Measurements from ENCODE around the gene LENG1.
"Not testable (repeated sequence)": the region's sequence is repeated elsewhere in the genome, so short reads cannot be mapped to it uniquely, and the experiment has no call there.

The LENG1 gene

GRCh38 chr19:54189735-54190502, 30.4 kb upstream of the LENG1 start:
- DNase-seq (ENCODE audit: low read depth), result peak; percentile 100

- DNase-seq (ENCODE audit: low read depth), result no peak
Measured at GRCh38 chr19:54189145-54189734, 29.7 kb upstream of the LENG1 start, which contains the start of gene MBOAT7. Gene MBOAT7, minus strand, starts transcription at chr19:54189580. Its CDS starts 1,072 bp downstream, at chr19:54188508.

DNA sequence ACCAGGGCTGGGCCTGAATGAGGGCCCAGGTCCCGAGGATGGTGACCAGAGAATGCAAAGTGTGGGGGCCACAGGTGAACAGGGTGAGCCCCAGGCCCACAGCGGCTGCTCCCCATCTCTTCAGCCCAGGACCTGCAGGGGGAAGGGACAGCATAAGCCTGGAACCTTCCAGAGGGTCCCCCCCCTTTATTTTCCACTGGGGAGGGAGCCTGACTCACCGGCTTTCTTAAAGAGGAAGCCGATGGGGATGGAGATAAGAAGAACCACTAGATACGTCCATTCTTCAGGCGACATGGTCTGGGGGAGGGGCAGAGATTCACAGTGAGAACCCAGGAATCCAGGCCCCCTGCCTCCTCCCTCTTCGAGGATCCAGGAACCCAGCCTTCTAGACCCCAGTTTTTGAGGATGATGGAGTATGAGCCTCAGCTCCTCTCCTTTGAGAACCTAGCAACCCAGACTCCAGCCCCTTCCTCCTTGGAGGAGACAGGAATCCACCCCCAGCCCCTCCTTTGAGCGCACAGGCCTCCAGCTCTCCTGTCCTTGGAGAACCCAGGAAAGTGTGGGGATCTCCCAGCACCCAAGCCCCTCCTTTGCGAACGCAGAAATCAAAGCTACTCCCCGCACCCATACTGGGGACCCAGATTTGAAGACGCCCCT, 28.8 kb upstream of the LENG1 start:
- DNase-seq (ENCODE audit: low read depth), result peak; percentile 60

DNA sequence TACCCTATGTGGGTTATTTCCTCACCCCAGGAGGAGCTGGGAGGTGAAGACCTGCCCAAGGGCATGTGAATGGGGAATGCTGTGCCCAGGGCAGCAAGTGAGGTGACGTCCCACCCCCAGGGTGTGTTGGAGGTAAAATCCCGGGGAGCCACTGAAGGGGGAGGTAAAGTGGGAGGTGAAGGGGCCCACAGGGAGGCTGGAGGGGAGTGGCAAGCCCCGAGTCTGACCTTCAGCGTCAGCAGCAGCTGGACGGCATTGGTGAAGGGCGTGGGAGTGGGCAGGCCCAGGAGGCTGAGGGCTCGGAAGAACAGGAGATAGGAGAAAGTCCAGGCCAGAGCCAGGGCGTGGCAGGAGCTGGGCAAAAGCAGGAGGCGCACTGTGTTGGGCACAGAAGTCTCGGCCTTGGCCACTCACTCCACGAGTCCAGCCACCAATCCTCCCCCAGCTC, 27.4 kb upstream of the LENG1 start:
- DNase-seq (ENCODE audit: low read depth), result no peak

GRCh38 chr19:54186351-54186750, 26.8 kb upstream of the LENG1 start:
- DNase-seq (ENCODE audit: low read depth), result no peak

- no peak for DNase-seq (ENCODE audit: low read depth)
Measured at GRCh38 chr19:54183431-54183830, 23.9 kb upstream of the LENG1 start.

DNA sequence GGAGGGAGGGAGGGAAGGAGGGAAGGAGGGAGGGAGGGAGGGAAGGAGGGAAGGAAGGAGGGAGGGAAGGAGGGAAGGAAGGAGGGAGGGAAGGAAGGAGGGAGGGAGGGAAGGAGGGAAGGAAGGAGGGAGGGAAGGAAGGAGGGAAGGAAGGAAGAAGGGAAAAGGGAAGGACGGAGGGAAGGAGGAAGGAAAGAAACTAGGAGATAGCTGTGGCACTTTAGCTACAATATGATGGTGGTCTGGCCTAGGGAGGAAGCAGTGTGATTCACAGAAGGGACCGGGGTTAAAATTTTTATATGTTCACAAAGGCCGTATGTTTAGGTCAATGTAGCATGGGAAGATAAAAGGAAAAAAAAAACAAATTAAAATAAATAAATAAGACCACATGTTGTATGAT, 22.4 kb upstream of the LENG1 start:
- DNase-seq (ENCODE audit: low read depth), result not testable (repeated sequence)

DNA sequence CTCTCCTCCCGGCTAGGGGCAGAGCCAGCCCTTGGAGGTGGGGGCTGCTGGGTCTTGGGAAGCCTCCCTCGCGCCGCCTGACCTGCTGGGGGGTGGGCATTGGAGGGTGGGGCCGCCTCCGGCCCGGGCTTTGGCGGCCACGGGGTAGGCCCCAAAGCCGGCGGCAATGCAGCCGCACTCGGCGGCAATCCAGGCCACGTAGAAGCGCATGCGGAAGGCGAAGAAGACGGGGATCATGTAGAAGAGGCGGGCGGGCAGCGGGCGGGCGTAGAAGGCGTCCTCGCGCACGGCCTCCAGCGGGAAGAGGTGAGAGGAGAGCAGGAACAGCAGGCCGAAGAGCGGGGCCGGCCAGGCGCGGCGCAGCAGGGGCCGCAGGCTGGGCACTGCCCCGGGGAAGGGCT, 21.2 kb upstream of the LENG1 start:
- no peak for DNase-seq (ENCODE audit: low read depth)

DNA sequence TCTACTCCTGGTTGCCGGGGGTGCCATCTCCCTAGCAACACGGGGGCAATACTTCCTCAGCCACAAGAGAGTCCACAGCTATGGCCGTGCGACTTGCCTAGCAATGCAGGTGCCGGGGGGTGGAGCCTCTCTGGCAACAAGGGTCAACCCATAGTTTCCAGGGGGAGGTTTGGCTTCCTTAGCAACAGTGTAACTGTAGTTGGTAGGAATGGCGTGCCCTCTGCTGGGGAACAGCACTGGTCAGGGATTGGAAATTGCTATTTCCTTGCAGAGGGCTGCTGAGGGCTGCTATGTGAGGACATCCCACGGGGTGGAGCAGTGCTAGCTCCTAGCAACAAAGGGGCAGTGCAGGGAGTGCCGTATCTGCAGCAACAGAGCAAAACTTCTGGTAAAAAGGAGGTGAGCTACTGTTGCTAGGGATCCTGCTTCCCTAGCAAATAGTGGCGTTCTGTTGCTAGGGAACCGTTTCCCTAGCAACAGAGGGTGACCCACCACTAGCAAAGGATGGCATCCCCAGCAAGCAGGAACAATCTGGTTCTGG, 20.5 kb upstream of the LENG1 start:
- DNase-seq (ENCODE audit: low read depth), result no peak

GRCh38 chr19:54179262-54179852, 19.8 kb upstream of the LENG1 start:
- DNase-seq (ENCODE audit: low read depth), result no peak

DNA sequence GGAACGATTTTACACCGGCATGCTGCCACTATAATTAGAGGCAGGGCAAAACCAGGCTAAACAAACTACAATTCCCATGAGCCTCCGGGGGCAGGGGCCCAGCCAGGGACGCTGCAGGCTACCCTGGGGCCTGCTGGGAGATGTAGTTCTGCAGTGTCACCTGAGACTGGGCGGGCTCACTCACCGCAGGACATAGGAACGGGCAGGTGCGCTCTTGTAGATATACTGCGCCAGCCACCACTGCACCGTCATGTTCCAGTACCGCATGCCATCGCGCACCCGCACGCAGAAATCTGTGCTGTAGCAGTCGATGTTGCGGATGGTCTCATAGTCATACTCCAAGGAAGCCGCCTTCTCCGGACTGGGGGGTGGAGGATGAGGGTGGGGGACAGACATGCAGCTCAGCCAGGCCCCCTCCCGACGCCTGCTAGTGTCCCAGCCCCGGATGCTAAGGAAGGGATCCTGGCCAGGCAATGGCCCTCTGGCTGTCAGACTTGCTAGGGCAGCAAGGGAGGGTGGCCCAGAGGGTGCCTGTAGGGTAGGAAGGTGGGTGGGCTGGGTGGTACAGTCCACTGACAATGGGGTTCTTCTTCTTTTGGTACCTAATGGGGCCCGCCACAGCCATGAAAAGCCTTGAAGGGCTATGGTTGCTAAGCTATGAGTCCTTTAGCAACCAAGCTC, 19.2 kb upstream of the LENG1 start:
- no peak for DNase-seq (ENCODE audit: low read depth)

DNA sequence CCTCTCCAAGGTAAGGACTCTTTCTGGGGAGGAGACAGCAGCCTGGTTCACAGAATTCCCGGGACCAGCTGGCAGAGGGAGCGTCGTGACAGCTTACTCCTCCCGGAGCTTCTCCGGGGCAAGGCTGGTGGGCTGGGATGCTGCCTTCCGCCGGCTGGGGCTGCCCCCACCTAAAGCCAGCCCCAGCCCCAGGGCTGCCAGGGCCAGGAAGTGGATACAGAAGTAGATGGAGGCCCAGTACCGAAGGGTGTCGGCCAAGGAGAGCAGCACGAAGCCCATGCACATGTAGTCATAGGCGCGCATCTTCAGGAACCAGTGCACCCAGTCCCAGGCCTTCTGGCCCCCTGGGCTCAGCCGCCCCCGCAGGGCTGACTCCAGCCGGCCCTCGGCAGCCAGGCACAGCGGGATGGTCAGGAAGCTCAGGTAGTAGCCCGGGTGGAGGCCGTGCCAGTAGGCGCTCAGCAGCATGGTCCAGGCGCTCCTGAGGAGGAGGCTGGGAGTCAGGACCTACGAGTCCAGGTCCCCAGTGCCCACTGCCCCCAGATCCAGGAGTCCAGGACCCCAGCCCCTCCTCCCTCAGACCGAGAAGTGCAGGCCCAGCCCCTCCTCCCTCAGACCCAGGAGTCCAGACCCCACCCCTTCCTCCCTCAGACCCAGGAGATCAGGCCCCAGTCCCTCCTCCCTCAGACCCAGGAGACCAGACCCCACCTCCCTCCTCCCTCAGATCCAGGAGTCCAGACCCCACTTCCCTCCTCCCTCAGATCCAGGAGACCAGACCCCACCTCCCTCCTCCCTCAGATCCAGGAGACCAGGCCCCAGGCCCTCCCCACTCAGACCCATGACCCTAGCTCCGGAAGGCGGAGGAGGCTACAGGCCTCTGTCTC, 14.7 kb upstream of the LENG1 start:
- DNase-seq (ENCODE audit: low read depth), result no peak

- no peak for DNase-seq (ENCODE audit: low read depth)
Measured at GRCh38 chr19:54173359-54173699, 13.8 kb upstream of the LENG1 start.

DNA sequence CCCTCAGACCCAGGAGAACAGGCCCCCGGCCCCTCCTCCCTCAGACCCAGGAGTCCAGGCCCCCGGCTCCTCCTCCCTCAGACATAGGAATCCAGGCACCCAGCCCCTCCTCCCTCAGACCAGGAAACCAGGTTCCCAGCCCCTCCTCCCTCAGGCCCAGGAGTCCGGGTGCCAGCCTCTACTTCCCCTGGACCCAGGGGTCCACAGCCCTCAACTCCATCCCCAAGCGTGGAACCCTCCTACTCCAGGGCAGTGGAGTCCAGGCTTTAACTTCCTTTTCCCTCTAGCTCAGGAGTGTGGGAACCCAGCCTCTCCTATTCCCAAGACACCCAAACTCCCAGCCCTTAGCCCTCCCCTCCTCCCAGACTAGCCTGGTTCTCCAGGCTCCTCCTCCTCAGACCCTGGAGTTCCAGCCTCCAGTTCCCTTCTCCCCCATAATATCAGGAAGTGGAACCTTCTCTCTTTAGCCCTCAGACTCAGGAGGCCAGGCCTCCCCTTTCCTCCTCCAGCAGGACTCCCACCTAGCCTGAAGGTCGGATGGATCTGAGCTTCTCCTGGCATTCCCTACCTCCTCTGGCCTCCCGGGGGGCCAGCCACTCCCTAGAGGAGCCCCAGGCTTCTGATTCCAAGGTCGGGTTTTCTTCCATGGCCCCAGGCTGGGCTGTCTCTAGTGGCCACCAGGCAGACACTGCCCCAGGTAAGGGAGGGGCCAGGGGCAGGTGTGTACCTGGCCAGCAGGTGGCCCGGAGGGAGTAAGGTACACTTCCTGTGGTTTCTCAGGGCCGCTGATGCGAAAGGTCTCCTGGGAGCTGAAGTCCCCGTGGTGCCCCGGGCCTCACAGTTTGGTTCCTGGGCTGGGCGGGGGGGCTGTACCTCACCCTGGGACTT, 13.2 kb upstream of the LENG1 start, which contains the start of gene TMC4:
Gene TMC4, minus strand, starts transcription at position 690 of the 888 bp plus-strand sequence. Its CDS starts 43 bp downstream, at position 647.
- DNase-seq (ENCODE audit: low read depth), result no peak

DNA sequence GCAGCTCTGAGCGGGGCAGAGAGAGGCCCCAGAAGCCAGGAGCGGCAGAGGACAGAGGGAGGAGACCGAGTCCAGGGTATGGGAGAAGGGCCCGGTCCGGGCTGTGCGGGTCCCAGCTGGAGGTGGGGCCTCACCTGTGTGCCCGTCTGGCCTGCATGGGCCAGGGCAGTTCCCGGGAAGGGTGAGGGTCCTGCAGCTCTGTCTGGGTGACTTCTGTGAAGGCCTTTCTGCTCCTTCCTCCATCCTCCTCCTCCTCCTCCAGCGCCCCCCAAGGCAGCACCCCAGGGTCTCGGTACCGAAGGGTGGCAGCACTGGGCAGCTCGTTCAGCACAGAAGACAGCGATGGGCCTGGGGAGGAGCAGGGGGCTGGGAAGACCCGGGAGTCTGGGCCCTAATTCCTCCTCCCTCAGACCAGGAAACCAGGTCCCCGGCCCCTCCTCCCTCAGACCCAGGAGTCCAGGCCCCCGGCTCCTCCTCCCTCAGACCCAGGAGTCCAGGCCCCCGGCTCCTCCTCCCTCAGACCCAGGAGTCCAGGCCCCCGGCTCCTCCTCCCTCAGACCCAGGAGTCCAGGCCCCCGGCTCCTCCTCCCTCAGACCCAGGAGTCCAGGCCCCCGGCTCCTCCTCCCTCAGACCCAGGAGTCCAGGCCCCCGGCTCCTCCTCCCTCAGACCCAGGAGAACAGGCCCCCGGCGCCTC, 12.4 kb upstream of the LENG1 start:
- DNase-seq (ENCODE audit: low read depth), result not testable (repeated sequence)

- no peak for DNase-seq (ENCODE audit: low read depth)
Measured at GRCh38 chr19:54169149-54169740, 9.7 kb upstream of the LENG1 start.

DNA sequence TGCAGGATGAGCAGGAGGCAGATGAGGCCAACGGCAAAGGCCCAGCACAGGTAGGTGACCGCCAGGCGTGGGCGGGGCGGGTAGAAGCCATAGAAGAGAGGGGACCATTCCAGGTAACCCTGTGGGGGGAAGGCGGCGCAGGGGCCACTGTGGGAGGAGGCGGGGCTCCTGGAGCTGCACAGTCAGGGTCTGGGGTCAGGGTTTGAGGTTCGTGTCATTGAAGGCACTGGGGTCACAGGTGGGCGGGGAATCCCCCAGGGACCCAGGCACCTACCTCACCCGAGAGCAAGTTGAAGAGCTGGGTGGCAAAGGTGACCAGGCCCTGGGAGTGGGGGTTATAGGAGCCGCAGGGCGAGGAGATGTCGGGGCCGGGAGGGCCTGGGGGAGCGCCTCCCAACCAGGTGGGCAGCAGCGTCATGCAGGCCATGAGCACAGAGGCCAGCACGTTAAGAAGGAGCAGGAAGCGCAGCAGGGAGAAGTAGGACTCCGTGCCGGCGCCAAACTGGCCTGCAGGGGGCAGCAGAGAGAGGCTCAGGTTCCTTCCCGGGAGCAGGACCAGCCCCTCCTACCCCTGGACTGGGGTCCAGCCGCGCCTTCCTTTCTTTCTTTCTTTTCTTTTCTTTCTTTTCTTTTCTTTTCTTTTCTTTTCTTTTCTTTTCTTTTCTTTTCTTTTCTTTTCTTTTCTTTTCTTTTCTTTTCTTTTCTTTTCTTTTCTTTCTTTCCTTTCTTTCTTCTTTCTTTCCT, 8.8 kb upstream of the LENG1 start:
- DNase-seq (ENCODE audit: low read depth), result peak; percentile 64

GRCh38 chr19:54165222-54165621, 5.7 kb upstream of the LENG1 start:
- DNase-seq (ENCODE audit: low read depth), result no peak
